ENCODE measurements around the gene RNF10.

RNF10 gene

DNA sequence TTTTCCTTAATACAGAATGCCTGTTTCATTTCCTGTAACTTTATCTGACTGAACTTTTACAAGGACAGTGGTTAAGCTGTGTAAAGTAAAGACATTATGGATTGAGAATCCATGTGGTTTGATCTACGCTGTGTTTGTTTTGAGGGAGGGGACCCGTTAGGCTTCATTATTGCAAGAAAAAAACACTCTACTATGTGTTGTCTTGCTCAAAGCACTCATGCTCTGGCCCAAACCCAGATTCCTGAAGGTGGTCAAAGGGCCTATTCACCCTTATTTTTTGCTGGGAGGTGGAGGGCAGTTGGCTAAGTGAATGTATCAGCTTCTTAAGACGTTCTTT is 11.9 kb downstream of the RNF10 start:
- H3K79me2 ChIP-seq (ENCODE audit: insufficient read depth, low read length), result peaks cover 76% of the 10 kb centered on the region
- no peaks in the 10 kb centered on the region for H3K27me3 ChIP-seq (ENCODE audit: low read length)
- no peaks in the 10 kb centered on the region for H3K9me2 ChIP-seq (replicated peaks; ENCODE audit: insufficient read depth, low read length)
- no peaks in the 10 kb centered on the region for H3K9me3 ChIP-seq (ENCODE audit: insufficient read depth, low read length)
- H3K27ac ChIP-seq (ENCODE audit: low read depth, low read length), result no peak overlapping the region
- TF ChIP-seq CTCF (IDR thresholded peaks at IDR 0.05; ENCODE audit: insufficient read depth, low read length, poor library complexity, severe bottlenecking) (no peak), EZH2phosphoT487 (conservative IDR thresholded peaks at IDR 0.05; ENCODE audit: low read length) (no peak)
- H4K20me1 ChIP-seq (ENCODE audit: low read depth, low read length), result peaks cover 11% of the 10 kb centered on the region
- no peaks in the 10 kb centered on the region for H3F3A ChIP-seq (ENCODE audit: insufficient read depth)
- H3K4me2 ChIP-seq (ENCODE audit: low read depth, low read length, poor library complexity, severe bottlenecking), result no peak overlapping the region
- H3K4me3 ChIP-seq (ENCODE audit: insufficient read depth, low read length, poor library complexity, severe bottlenecking), result no peak overlapping the region
- peaks cover 13% of the 10 kb centered on the region; the same call in 1 of the 2 replicates for H3K36me3 ChIP-seq (ENCODE audit: low read length)
- H2AFZ ChIP-seq (ENCODE audit: low read depth, low read length, severe bottlenecking), result no peak overlapping the region
- H3K9ac ChIP-seq (ENCODE audit: low read length), result no peak overlapping the region

GRCh38 chr12:120554678-120555077 is 20.5 kb downstream of the RNF10 start:
- H3K79me2 ChIP-seq (ENCODE audit: insufficient read depth, low read length), result peaks cover 9% of the 10 kb centered on the region; the same call in 1 of the 2 replicates
- no peak overlapping the region for H3K9ac ChIP-seq (ENCODE audit: low read length)
- peaks cover 29% of the 10 kb centered on the region; the same call in 1 of the 2 replicates for H3K36me3 ChIP-seq (ENCODE audit: low read length)
- TF ChIP-seq CTCF (IDR thresholded peaks at IDR 0.05; ENCODE audit: insufficient read depth, low read length, poor library complexity, severe bottlenecking) (no peak), EZH2phosphoT487 (conservative IDR thresholded peaks at IDR 0.05; ENCODE audit: low read length) (no peak)
- no peak overlapping the region for H2AFZ ChIP-seq (ENCODE audit: low read depth, low read length, severe bottlenecking)
- no peak overlapping the region for H3K27ac ChIP-seq (ENCODE audit: low read depth, low read length)
- no peak overlapping the region for H3K4me3 ChIP-seq (ENCODE audit: insufficient read depth, low read length, poor library complexity, severe bottlenecking)
- peaks cover 5% of the 10 kb centered on the region; the same call in 1 of the 2 replicates for H3F3A ChIP-seq (ENCODE audit: insufficient read depth)
- H3K9me3 ChIP-seq (ENCODE audit: insufficient read depth, low read length), result no peaks in the 10 kb centered on the region
- no peaks in the 10 kb centered on the region for H3K27me3 ChIP-seq (ENCODE audit: low read length)
- no peak overlapping the region for H3K4me2 ChIP-seq (ENCODE audit: low read depth, low read length, poor library complexity, severe bottlenecking)
- H4K20me1 ChIP-seq (ENCODE audit: low read depth, low read length), result no peaks in the 10 kb centered on the region
- H3K9me2 ChIP-seq (replicated peaks; ENCODE audit: insufficient read depth, low read length), result no peaks in the 10 kb centered on the region

GRCh38 chr12:120557589-120557988 is 23.4 kb downstream of the RNF10 start:
- Histone ChIP-seq H3K4me3 (ENCODE audit: insufficient read depth, low read length, poor library complexity, severe bottlenecking) (no peak overlapping the region), H3K27ac (ENCODE audit: low read depth, low read length) (no peak overlapping the region), H3K79me2 (ENCODE audit: insufficient read depth, low read length) (no peaks in the 10 kb centered on the region), H3K9me2 (replicated peaks; ENCODE audit: insufficient read depth, low read length) (no peaks in the 10 kb centered on the region), H3K27me3 (ENCODE audit: low read length) (no peaks in the 10 kb centered on the region), H3F3A (ENCODE audit: insufficient read depth) (peaks cover 5% of the 10 kb centered on the region; the same call in 1 of the 2 replicates), H2AFZ (ENCODE audit: low read depth, low read length, severe bottlenecking) (no peak overlapping the region), H4K20me1 (ENCODE audit: low read depth, low read length) (no peaks in the 10 kb centered on the region), H3K36me3 (ENCODE audit: low read length) (peaks cover 29% of the 10 kb centered on the region; the same call in 1 of the 2 replicates), H3K9ac (ENCODE audit: low read length) (no peak overlapping the region), H3K4me2 (ENCODE audit: low read depth, low read length, poor library complexity, severe bottlenecking) (no peak overlapping the region), H3K9me3 (ENCODE audit: insufficient read depth, low read length) (no peaks in the 10 kb centered on the region)
- no peak for TF ChIP-seq EZH2phosphoT487 (conservative IDR thresholded peaks at IDR 0.05; ENCODE audit: low read length)
- TF ChIP-seq CTCF (IDR thresholded peaks at IDR 0.05; ENCODE audit: insufficient read depth, low read length, poor library complexity, severe bottlenecking), result no peak
